ENCODE data around the gene FAM193A. TPM values are rescaled to one million over a fixed set of nuclear protein-coding genes. Genes with fewer than 3 reads are reported as not detected.

The FAM193A gene
- polyA plus RNA-seq, 1 experiment: 5.9 TPM

- Histone ChIP-seq H3K36me3 (ENCODE audit: control insufficient read depth, insufficient read depth, low read length) (peaks cover 49% of the 10 kb centered on the region), H3K27me3 (ENCODE audit: control insufficient read depth, insufficient read depth, low read length) (no peaks in the 10 kb centered on the region), H3K4me3 (ENCODE audit: low read depth, low read length) (no peak overlapping the region)
- ChIA-PET POLR2A (no interaction called here), CTCF (interaction anchor here (1.5 kb wide), 1 partner anchor 479 kb away, joined by 3 read pairs; no protein-coding TSS in a partner anchor)
- TF ChIP-seq CTCF (IDR thresholded peaks at IDR 0.05; ENCODE audit: insufficient read depth, low read depth, low read length): no peak
- DNase-seq (ENCODE audit: low read depth): no peak
Observed at GRCh38 chr4:2698504-2698903, 162.1 kb downstream of the FAM193A start.

GRCh38 chr4:2698951-2699505 lies 162.6 kb downstream of the FAM193A start:
- no peak for TF ChIP-seq CTCF (IDR thresholded peaks at IDR 0.05; ENCODE audit: insufficient read depth, low read depth, low read length)
- Histone ChIP-seq H3K36me3 (ENCODE audit: control insufficient read depth, insufficient read depth, low read length) (peaks cover 46% of the 10 kb centered on the region), H3K27me3 (ENCODE audit: control insufficient read depth, insufficient read depth, low read length) (no peaks in the 10 kb centered on the region), H3K4me3 (ENCODE audit: low read depth, low read length) (no peak overlapping the region)
- ChIA-PET POLR2A (no interaction called here), CTCF (no interaction called here)
- DNase-seq (ENCODE audit: low read depth): no peak

- no peak for DNase-seq (ENCODE audit: low read depth)
- POLR2A ChIA-PET: no interaction called here
- H3K36me3 ChIP-seq (ENCODE audit: control insufficient read depth, insufficient read depth, low read length): peaks cover 43% of the 10 kb centered on the region
Observed at GRCh38 chr4:2699534-2699933, 163.1 kb downstream of the FAM193A start.

GRCh38 chr4:2700031-2700430 lies 163.6 kb downstream of the FAM193A start:
- POLR2A ChIA-PET: no interaction called here
- no peak for DNase-seq (ENCODE audit: low read depth)
- no peak overlapping the region for H3K4me3 ChIP-seq (ENCODE audit: low read depth, low read length)
- H3K27me3 ChIP-seq (ENCODE audit: control insufficient read depth, insufficient read depth, low read length): no peaks in the 10 kb centered on the region
- H3K36me3 ChIP-seq (ENCODE audit: control insufficient read depth, insufficient read depth, low read length): peaks cover 39% of the 10 kb centered on the region
- no peak for TF ChIP-seq CTCF (IDR thresholded peaks at IDR 0.05; ENCODE audit: insufficient read depth, low read depth, low read length)
- CTCF ChIA-PET: no interaction called here

More at GRCh38 chr4:2699534-2699933, 163.1 kb downstream of the FAM193A start:
- H3K27me3 ChIP-seq (ENCODE audit: control insufficient read depth, insufficient read depth, low read length): no peaks in the 10 kb centered on the region
- CTCF ChIA-PET: no interaction called here
- H3K4me3 ChIP-seq (ENCODE audit: low read depth, low read length): no peak overlapping the region
- TF ChIP-seq CTCF (IDR thresholded peaks at IDR 0.05; ENCODE audit: insufficient read depth, low read depth, low read length): no peak

GRCh38 chr4:2702361-2702760 lies 165.9 kb downstream of the FAM193A start:
- Histone ChIP-seq H3K4me3 (ENCODE audit: low read depth, low read length) (no peak overlapping the region), H3K27me3 (ENCODE audit: control insufficient read depth, insufficient read depth, low read length) (no peaks in the 10 kb centered on the region), H3K36me3 (ENCODE audit: control insufficient read depth, insufficient read depth, low read length) (peaks cover 31% of the 10 kb centered on the region)
- TF ChIP-seq CTCF (IDR thresholded peaks at IDR 0.05; ENCODE audit: insufficient read depth, low read depth, low read length): no peak
- ChIA-PET CTCF (no interaction called here), POLR2A (no interaction called here)
- DNase-seq (ENCODE audit: low read depth): no peak
